ENCODE results near the gene C12orf50.
"Not testable (repeated sequence)": the region's sequence is repeated elsewhere in the genome, so short reads cannot be mapped to it uniquely, and the experiment has no call there.

C12orf50 gene

DNA sequence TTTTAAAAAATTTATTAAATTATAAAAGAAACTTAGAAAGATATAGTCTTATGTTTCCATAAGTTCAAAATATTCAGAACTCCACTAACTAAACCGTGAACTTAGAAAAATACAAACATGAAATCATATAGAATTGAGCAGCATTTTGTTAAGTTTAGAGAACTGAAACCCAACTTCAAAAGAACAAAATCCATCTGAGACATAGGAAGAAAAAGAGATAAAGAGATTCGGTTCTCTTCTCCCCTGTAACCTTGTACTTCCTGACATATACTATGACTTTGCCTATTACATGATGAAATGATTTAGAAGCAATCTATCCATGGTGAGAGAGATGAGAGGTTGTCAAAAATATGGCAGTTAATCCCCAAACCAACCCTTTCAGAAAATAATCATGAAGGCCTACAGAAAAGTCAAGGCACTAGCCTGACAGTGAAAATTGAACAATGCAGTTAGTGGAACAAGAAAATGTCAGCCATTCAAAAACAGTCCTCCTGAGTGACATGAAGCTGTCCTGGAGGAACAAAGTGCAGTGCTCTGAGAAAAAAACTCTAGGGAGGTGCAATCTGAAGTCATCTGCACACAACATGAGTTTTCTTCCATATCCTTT is 44.0 kb downstream of the C12orf50 start:
- DNase-seq: no peak

DNA sequence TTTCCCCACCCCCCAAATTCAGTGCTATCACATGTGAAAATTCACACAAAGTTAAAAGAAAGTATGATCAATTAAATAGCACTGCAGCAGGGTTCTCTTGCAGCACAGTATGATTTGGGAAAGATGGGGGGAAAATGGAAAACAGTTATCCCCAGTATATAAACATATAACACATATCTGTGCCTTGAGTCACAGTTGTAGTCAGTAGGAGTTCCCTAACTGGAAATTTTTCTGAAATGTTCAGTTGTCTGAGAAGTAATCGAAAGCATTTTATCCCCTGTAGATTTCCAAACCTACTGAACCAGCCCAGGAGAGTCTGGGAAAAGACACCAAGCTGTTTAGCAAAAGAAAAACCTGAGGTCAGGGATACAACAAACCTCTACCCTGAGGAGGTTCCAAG is 47.0 kb downstream of the C12orf50 start:
- DNase-seq: no peak

DNA sequence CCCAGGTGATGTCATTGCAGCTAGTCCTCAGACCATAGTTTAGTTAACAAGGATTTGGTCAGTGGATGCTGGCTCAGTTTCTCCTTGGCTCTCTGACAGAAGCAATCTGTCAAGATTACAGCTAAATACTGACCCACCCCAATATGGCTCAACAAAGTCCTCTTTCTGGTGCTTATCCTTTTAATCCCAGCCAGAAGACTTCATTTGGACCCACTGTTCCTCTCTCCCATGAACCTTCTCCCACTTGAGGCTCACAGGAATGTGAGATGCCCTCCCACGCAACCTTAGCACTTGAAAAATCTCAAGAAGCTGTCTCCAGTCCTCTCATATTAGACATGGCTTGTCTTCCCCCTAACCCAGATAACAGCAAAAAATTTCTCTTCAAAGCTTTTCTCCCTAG is 47.7 kb downstream of the C12orf50 start:
- no peak for DNase-seq

DNA sequence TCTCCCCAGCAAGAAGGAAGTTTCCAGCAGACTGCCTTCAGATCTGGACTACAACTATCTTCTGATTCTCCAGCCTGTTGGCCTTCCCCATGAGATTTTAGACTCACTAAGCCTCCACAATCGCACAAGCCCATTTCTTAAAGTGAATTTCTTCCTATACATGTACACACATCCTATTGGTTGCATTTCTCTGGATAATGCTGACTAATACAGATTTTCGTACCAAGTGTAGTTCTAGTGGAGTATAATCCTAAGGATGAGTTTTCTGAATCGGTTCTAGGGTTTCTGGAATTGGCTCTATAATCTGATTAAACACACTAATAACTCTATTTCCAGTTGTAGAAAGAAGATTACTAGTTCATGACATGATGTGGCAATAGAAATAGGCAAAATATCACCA is 53.3 kb downstream of the C12orf50 start:
- DNase-seq: no peak

DNA sequence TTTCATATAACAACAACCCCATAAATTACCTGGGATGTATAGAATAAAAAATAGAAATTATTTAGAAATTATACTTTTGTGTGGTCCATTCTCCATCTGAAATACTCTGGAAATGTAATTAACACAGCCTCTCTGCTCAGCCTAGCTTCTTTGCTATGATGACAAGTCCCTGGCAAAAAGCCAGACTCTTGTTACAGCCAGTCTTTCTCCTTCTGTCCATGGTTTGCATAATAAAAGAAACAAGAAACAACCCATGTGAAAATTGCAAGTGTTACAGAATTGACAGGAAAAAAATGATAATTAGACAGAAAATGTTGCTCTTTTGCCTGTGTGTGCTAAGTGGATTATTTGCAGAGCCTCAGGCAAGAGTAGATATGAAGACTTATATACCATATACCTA is 61.3 kb downstream of the C12orf50 start:
- DNase-seq: peak; percentile 90

DNA sequence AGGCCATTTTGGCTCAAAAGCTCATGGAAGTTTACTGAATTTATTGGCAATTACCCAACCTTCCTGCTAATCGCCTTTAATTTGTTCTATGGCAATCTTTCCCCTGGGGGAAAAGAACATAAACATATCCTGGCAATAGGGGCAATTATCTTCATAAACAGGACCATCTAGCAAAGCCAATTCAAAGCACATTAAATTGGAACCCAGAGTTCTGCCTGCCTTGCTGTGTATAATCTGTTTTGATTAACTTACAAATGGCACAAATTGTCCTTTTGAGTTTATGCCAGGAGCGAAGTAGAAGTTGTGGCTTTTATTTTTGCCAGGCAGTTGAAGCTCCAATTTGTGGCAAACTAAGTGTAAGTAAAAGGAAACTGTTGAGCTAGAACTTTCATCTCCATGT is 68.6 kb downstream of the C12orf50 start:
- DNase-seq: peak; percentile 99

DNA sequence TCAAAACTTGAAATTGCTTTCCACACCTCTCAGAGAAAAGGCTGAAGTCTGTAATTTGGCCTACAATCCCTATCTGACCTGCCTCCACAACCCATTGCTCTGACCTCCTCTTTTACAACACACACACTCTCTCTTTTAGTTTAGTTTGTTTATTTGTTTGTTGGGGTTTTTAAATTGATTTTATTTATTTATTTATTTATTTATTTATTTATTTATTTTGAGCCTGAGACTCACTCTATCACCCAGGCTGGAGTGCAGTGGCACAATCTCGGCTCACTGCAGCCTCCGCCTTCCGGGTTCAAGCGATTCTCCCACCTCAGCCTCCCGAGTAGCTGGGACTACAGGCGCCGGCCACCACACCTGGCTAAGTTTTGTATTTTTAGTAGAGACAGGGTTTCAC is 75.2 kb downstream of the C12orf50 start:
- not testable (repeated sequence) for DNase-seq

DNA sequence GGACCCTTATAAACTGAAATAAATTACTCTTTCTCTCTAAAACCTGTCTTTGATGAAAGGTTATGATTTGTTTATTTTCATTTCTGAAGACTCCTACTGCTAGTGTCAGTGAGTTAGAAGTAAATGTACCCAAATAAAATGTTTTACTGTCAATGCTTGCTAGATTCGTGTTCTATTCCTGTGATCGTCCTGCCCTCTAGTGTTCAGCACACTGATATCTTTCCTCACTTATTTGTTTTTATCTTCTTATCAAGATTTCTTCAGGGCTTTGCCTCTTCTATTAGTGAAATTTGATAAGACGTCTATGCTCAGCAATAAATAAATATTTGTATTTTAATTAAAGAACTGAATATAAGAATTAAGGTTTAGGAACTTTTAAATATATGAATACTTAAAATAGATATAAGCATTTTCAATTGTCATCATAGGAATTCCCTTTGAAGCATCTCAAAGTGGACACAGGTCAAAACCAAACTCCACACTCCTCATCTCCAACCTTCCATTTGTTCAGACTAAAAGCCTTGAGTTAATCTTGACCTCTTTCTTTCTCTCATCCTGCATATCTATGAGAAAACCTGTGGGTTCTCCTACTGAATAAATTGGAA is 75.8 kb downstream of the C12orf50 start:
- DNase-seq: peak; percentile 61

DNA sequence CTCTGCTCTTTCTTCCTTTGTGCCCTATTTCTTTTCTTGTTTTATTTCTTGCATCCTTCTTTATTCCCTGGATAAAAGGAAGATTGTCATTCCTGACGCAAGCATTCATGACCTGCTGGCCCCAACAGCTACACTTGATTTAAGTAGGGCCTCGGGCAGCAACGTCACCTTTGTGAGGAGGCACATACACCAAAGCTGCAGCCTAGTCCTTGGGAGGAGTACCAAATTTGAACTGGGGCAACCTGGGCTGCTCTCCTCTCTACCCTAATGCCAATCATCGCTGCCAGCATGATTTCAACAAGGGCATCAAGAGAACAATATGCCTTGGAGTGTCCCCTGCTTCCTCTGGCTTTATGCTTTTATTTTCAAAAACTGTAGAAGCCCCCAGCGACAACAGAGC is 76.4 kb downstream of the C12orf50 start:
- DNase-seq: no peak

DNA sequence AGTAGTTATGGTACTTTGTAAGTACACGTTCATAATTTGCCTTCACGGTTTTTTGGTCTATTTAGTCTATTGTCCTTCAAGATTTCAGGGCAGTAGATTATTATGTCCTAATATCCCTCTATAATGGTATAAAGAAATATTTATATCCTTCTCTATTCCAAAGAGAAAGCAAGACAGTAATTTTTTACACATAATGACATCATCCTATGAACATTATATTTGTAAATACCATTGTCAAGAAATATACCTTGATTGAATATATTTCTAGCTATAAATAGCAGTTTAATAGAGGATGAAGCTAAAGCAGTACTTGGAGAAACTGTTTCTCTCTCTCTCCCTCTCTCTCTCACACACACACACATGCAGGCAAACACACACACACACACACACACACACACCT is 77.0 kb downstream of the C12orf50 start:
- no peak for DNase-seq

DNA sequence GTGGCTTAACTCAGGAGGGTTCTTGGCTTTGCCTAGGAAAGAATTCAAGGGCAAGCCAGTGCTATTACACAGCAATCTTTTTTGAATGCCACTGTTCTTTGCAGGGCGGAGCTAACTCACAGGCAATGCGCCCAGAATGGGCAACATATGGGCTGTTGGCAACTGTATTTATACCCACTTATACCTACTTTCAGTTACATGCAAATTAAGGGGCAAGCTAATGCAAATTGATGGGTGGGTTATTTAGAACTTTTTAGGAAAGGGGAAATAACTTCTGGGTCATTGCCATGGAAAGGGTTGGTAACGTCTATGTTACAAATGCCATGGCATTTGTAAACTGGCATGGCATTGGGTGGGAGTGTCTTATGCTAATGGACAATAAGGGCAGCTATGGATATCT is 85.4 kb downstream of the C12orf50 start:
- no peak for DNase-seq

DNA sequence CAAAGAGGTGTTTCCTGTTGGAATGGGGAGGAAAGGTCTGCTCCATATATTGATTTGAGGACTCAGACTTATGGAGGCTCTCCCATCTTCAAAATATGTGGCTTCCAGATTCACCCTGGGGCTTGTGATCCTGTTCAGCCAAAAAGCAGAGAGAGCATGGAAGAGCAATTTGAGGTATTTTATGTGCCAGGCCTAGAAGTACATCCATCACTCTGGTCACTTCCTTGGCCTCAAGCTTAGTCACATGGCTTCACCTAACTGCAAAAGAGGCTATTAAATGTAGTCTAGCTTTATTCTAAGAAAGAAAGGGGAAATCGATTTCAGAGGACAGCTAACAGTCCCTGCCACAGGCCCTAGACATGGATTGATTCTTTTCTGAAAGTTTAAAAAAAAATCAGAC is 86.2 kb downstream of the C12orf50 start:
- no peak for DNase-seq

DNA sequence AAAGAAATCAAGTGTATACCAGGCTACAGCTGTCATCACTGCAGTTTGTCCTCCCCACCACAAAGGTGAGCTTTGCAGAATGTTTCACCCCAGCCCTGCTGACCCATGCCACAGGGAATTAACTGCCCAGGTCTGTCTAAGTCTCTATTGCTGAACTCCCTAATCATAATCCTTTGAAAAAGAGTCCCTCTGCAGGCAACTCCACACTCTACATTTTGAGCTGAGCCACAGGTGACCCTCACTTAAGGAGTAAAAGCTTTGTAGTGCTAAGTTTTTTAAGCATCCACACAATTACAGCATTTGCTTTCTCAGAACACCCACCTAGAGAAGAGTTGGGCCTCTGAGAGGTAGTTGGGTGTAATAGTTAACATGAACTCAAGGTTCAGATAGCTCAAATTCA is 90.0 kb downstream of the C12orf50 start:
- no peak for DNase-seq

DNA sequence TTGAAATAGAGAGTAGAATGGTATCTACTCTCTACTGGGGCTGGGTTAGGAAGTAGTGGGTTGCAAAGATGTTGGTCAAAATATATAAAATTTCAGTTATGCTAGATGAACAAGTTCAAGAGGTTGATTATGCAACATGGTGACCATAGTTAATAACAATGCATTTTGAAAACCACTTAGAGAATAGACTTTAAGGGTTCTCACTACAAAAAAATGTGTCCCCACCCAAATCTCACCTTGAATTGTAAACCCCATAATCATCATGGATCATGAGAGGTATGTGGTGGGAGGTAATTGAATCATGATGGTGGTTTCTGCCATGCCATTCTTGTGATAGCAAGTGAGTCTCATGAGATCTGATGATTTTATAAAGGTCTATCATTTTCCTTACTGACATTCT is 94.0 kb downstream of the C12orf50 start:
- DNase-seq: no peak

DNA sequence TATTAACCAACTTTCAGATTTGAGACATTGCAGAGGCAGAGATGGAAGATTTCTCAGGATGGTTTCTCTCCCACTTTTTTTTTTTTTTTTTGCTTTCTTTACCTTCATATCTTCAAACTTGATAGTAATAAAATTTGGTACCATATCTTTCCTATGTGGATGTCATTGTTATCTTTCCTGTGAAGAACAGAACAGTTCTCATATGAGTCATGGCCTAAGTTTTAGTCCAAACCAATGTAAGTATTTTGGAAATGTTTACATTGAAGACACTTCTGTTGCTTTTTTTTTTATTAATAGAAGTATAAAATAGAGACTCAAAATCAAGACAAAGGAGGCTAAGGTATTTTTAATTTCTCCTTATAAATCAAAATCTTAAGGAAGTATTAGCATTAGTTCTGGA is 95.2 kb downstream of the C12orf50 start:
- DNase-seq: no peak

DNA sequence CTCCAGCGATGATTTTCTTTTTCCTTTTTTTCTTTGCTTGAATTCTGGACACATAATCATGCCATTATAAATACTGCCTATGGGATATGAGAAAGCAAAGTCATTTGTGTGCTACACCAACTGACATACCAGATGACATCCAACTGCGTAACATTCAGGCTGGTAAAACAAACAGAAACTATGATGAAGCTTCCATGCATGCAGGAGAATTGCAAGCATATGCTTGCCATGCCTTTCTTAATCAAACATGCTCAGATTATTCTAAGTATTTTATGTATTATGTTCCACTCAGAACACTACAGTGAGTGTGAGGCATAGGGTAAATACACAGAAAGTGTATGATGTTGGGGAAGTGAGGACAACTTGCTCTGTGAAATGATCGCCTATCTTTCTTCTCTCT is 97.4 kb downstream of the C12orf50 start:
- DNase-seq: no peak

DNA sequence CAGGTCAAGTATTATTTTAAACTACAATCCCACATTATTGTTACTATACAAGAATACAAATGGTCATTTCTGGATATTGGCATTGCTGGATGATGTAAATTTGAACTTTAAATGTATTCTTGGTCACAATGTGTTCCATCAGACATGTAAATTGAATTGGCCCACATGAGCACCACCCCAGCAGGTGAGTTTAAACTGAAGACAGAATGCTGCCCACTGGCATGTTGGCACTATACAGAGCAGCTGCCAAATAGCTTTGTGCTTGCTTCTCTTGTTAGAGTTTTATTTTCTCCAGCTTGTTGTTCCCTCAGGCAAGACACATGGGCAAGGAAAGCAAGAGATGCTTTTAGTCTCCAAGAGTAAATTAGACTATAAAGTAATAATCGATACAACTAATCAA is 98.6 kb downstream of the C12orf50 start:
- DNase-seq: no peak

Measured in NCI-H1105 treated with DMSO at 0.1 percent for 48 hours (cell line).